Caco-2 (cell line): Measurements from ENCODE around the gene LRPAP1. TPM values are rescaled to one million over a fixed set of nuclear protein-coding genes. Genes with fewer than 3 reads are reported as not detected.

Source experiments
- BruUV-seq: library from RNA; stranded (reverse); fragments of 400-500 nt; replicated peaks from 2 replicates; lab custom pipeline; 2021; lab: Mats Ljungman, UMichigan
- CTCF ChIA-PET: fragments of 300-600 bp; sonication (Branson Sonifier 250); formaldehyde crosslinking; loops from one replicate; lab custom pipeline; 2022; ENCODE audit warnings: antibody characterized with exemption; lab: Charles Lee
- POLR2A ChIA-PET: fragments of 300-600 bp; sonication (Branson Sonifier 250); formaldehyde crosslinking; loops from one replicate; lab custom pipeline; 2022; ENCODE audit warnings: antibody characterized with exemption; lab: Charles Lee
- DNase-seq, 2 experiments: peaks; one replicate each; pipeline versions ENCODE4 v3.0.0 to v3.0.0-alpha.2; 2020 to 2022
- H3K27me3 ChIP-seq: replicated peaks from 2 replicates; pipeline ENCODE4 v1.6.0; 2011; ENCODE audit warnings: low read length; ENCODE audit not compliant: control insufficient read depth, insufficient read depth
- H3K36me3 ChIP-seq: 2 replicates; pipeline ENCODE4 v1.5.1; 2011; ENCODE audit warnings: low read length; ENCODE audit not compliant: control insufficient read depth, insufficient read depth
- H3K4me1 ChIP-seq: fragments of 250-450 bp; sonication (Bioruptor Pico); 2 replicates; pipeline ENCODE4 v1.5.1; 2020; ENCODE audit warnings: mild to moderate bottlenecking
- H3K4me3 ChIP-seq: 2 replicates; pipeline ENCODE4 v1.5.1; 2011; ENCODE audit warnings: low read depth, mild to moderate bottlenecking, control low read depth, low read length
- H3K9me3 ChIP-seq: fragments of 250-450 bp; sonication (Bioruptor Pico); 2 replicates; pipeline ENCODE4 v1.5.1; 2020; ENCODE audit warnings: mild to moderate bottlenecking, moderate library complexity
- H3K27ac Mint-ChIP-seq: one replicate; pipeline ENCODE4 v1.8.0; 2022; ENCODE audit warnings: mixed read lengths; ENCODE audit not compliant: unreplicated experiment
- H3K27me3 Mint-ChIP-seq: one replicate; pipeline ENCODE4 v1.8.0; 2022; ENCODE audit warnings: mixed read lengths; ENCODE audit not compliant: insufficient read depth, unreplicated experiment
- H3K36me3 Mint-ChIP-seq: one replicate; pipeline ENCODE4 v1.8.0; 2022; ENCODE audit warnings: mild to moderate bottlenecking, mixed read lengths; ENCODE audit not compliant: insufficient read depth, unreplicated experiment
- H3K4me1 Mint-ChIP-seq: one replicate; pipeline ENCODE4 v1.8.0; 2022; ENCODE audit warnings: low read depth, mixed read lengths; ENCODE audit not compliant: unreplicated experiment
- H3K4me3 Mint-ChIP-seq: one replicate; pipeline ENCODE4 v1.8.0; 2022; ENCODE audit warnings: mild to moderate bottlenecking, moderate library complexity, mixed read lengths; ENCODE audit not compliant: unreplicated experiment
- H3K9me3 Mint-ChIP-seq: one replicate; pipeline ENCODE4 v1.8.0; 2022; ENCODE audit warnings: mixed read lengths; ENCODE audit not compliant: unreplicated experiment
- CTCF ChIP-seq, 2 experiments: fragments of 200-600 bp in 1 of 2; IDR thresholded peaks; 1 replicate in 1 of 2; 2 replicates in 1 of 2; pipeline versions ENCODE4 v1.5.1 to v1.8.0; 2011 to 2022; ENCODE audit warnings: antibody characterized with exemption in 1 of 2, control low read depth in 1 of 2, inconsistent platforms in 1 of 2, low read depth in 1 of 2, low read length in 1 of 2, mild to moderate bottlenecking in 1 of 2, moderate library complexity in 1 of 2; ENCODE audit not compliant: insufficient read depth in 1 of 2, severe bottlenecking in 1 of 2, unreplicated experiment in 1 of 2
- intact Hi-C: fragments of 100-400 bp; cut with micrococcal nuclease; formaldehyde crosslinking; loops from one replicate; pipeline ENCODE4 v1.10.0; 2022; ENCODE audit not compliant: unreplicated experiment
- total RNA-seq: library from RNA; stranded (reverse); gene quantifications from 2 replicates; pipeline ENCODE4 v1.2.3, GENCODE V29; 2022

The LRPAP1 gene
- total RNA-seq, 1 experiment from 2014 or later: 224 TPM

- Mint-ChIP-seq H3K4me3 (peak overlapping the region; percentile 88), H3K27ac (peak overlapping the region; percentile 97), H3K4me1 (peaks cover 7% of the 10 kb centered on the region), H3K36me3 (peaks cover 44% of the 10 kb centered on the region), H3K27me3 (peaks cover 4% of the 10 kb centered on the region), H3K9me3 (peaks cover 10% of the 10 kb centered on the region)
- H3K4me3 ChIP-seq: peak overlapping the region; percentile 95
- ChIA-PET POLR2A (no interaction called here), CTCF (no interaction called here)
- DNase-seq: no peak
- H3K36me3 ChIP-seq: peaks cover 2% of the 10 kb centered on the region
- no TSS peak for BruUV-seq
- no peaks in the 10 kb centered on the region for H3K27me3 ChIP-seq
- peaks cover 14% of the 10 kb centered on the region for H3K4me1 ChIP-seq
- intact Hi-C loops: no loop called here
- TF ChIP-seq CTCF (IDR thresholded peaks at IDR 0.05; ENCODE audit: insufficient read depth in 1 of 2, low read depth in 1 of 2, low read length in 1 of 2, severe bottlenecking in 1 of 2, unreplicated experiment in 1 of 2): no peak
- no peaks in the 10 kb centered on the region for H3K9me3 ChIP-seq
These were observed 665 bp upstream of the LRPAP1 start for GRCh38 chr4:3532751-3533422.

GRCh38 chr4:3531318-3531878, 824 bp downstream of the LRPAP1 start:
- H3K27me3 ChIP-seq: no peaks in the 10 kb centered on the region
- peaks cover 45% of the 10 kb centered on the region for H3K36me3 Mint-ChIP-seq
- H3K27me3 Mint-ChIP-seq: peaks cover 4% of the 10 kb centered on the region
- peaks cover 10% of the 10 kb centered on the region for H3K9me3 Mint-ChIP-seq
- ChIA-PET CTCF (no interaction called here), POLR2A (no interaction called here)
- TSS peak; percentile 57 for BruUV-seq
- no peak for TF ChIP-seq CTCF (IDR thresholded peaks at IDR 0.05; ENCODE audit: insufficient read depth in 1 of 2, low read depth in 1 of 2, low read length in 1 of 2, severe bottlenecking in 1 of 2, unreplicated experiment in 1 of 2)
- DNase-seq: no peak
- peak overlapping the region; percentile 95 for H3K4me3 ChIP-seq
- peaks cover 7% of the 10 kb centered on the region for H3K4me1 Mint-ChIP-seq
- peak overlapping the region; percentile 97 for H3K27ac Mint-ChIP-seq
- H3K36me3 ChIP-seq: peaks cover 4% of the 10 kb centered on the region
- no peaks in the 10 kb centered on the region for H3K9me3 ChIP-seq
- peak overlapping the region; percentile 88 for H3K4me3 Mint-ChIP-seq
- intact Hi-C loops: no loop called here
- peaks cover 14% of the 10 kb centered on the region for H3K4me1 ChIP-seq

GRCh38 chr4:3530663-3531254, 1.5 kb downstream of the LRPAP1 start:
- ChIA-PET CTCF (no interaction called here), POLR2A (no interaction called here)
- Mint-ChIP-seq H3K4me1 (peaks cover 7% of the 10 kb centered on the region), H3K4me3 (peak overlapping the region; percentile 88), H3K36me3 (peaks cover 45% of the 10 kb centered on the region), H3K9me3 (peaks cover 9% of the 10 kb centered on the region), H3K27me3 (peaks cover 4% of the 10 kb centered on the region), H3K27ac (peak overlapping the region; percentile 97)
- no TSS peak for BruUV-seq
- H3K4me1 ChIP-seq: peaks cover 14% of the 10 kb centered on the region
- no peaks in the 10 kb centered on the region for H3K9me3 ChIP-seq
- no peak for TF ChIP-seq CTCF (IDR thresholded peaks at IDR 0.05; ENCODE audit: insufficient read depth in 1 of 2, low read depth in 1 of 2, low read length in 1 of 2, severe bottlenecking in 1 of 2, unreplicated experiment in 1 of 2)
- peak overlapping the region; percentile 95 for H3K4me3 ChIP-seq
- H3K36me3 ChIP-seq: peaks cover 4% of the 10 kb centered on the region
- intact Hi-C loops: no loop called here
- H3K27me3 ChIP-seq: no peaks in the 10 kb centered on the region
- no peak for DNase-seq
